Measurements from ENCODE around the gene NFILZ.

Gene NFILZ

GRCh38 chr19:8611877-8612806, 18.3 kb upstream of the NFILZ start:
- Histone ChIP-seq H3K27ac (ENCODE audit: extremely low read depth, low read depth, low read length) (no peak overlapping the region), H3K4me3 (ENCODE audit: low read depth, low read length) (no peak overlapping the region), H3K9me3 (ENCODE audit: control insufficient read depth, insufficient read depth, low read depth, low read length) (no peaks in the 10 kb centered on the region), H3K36me3 (ENCODE audit: control insufficient read depth in 2 of 2, insufficient read depth in 1 of 2, low read length in 2 of 2) (no peaks in the 10 kb centered on the region), H3K4me1 (ENCODE audit: control insufficient read depth, insufficient read depth, low read length) (no peaks in the 10 kb centered on the region)
- peak; percentile 31; the same call in 1 of the 2 replicates for TF ChIP-seq GLIS2 (tag by site-specific recombination; IDR thresholded peaks at IDR 0.05)
- TF ChIP-seq ZIC2 (tag by site-specific recombination; IDR thresholded peaks at IDR 0.05), result peak; percentile 43; the same call in 1 of the 2 replicates
- TF ChIP-seq FEZF1 (tag by site-specific recombination; IDR thresholded peaks at IDR 0.05), result no peak
- TF ChIP-seq GLIS1 (tag by site-specific recombination; IDR thresholded peaks at IDR 0.05), result peak; percentile 83
- TF ChIP-seq ZNF510 (tag by site-specific recombination; IDR thresholded peaks at IDR 0.05; ENCODE audit: insufficient replicate concordance), result no peak
- TF ChIP-seq ZNF555 (tag by site-specific recombination; conservative IDR thresholded peaks at IDR 0.05), result no peak
- peak; percentile 34; the same call in 1 of the 2 replicates for TF ChIP-seq ZNF664 (tag by site-specific recombination; IDR thresholded peaks at IDR 0.05)
- TF ChIP-seq ZNF121 (tag by site-specific recombination; IDR thresholded peaks at IDR 0.05), result peak; percentile 71
- TF ChIP-seq ZNF776 (tag by site-specific recombination; IDR thresholded peaks at IDR 0.05; ENCODE audit: borderline replicate concordance), result no peak
- 0 out of 2 replicates have a peak, but pooled peaks have one; percentile 12 for TF ChIP-seq PATZ1 (tag by site-specific recombination; IDR thresholded peaks at IDR 0.05)
- TF ChIP-seq IKZF3 (tag by site-specific recombination; IDR thresholded peaks at IDR 0.05), result peak; percentile 45; the same call in 1 of the 2 replicates
- no peak for TF ChIP-seq ZNF777 (tag by site-specific recombination; IDR thresholded peaks at IDR 0.05; ENCODE audit: borderline replicate concordance)
- no peak for TF ChIP-seq KLF7 (tag by site-specific recombination; IDR thresholded peaks at IDR 0.05; ENCODE audit: borderline replicate concordance)
- no peak for TF ChIP-seq ZBTB20 (tag by site-specific recombination; IDR thresholded peaks at IDR 0.05)
- peak; percentile 92 for TF ChIP-seq ZNF792 (tag by site-specific recombination; IDR thresholded peaks at IDR 0.05)
- CTCF ChIA-PET, result interaction anchor here (0.6 to 3.3 kb wide), 4 partner anchors 30 to 348 kb away, joined by 3 to 14 read pairs (median 6); no protein-coding TSS in a partner anchor
- POLR2A ChIA-PET, result interaction anchor here (0.7 kb wide), 1 partner anchor 30 kb away, joined by 3 read pairs; no protein-coding TSS in a partner anchor

- no peaks in the 10 kb centered on the region for H3K9me3 ChIP-seq (ENCODE audit: control insufficient read depth, insufficient read depth, low read depth, low read length)
- CTCF ChIA-PET, result interaction anchor here (0.6 to 3.3 kb wide), 2 partner anchors 32 to 260 kb away, joined by 3 to 14 read pairs; no protein-coding TSS in a partner anchor
- POLR2A ChIA-PET, result interaction anchor here (0.7 kb wide), 1 partner anchor 1185 kb away, joined by 5 read pairs; no protein-coding TSS in a partner anchor
- no peaks in the 10 kb centered on the region for H3K36me3 ChIP-seq (ENCODE audit: control insufficient read depth in 2 of 2, insufficient read depth in 1 of 2, low read length in 2 of 2)
- H3K27ac ChIP-seq (ENCODE audit: extremely low read depth, low read depth, low read length), result no peak overlapping the region
- H3K4me3 ChIP-seq (ENCODE audit: low read depth, low read length), result no peak overlapping the region
- H3K4me1 ChIP-seq (ENCODE audit: control insufficient read depth, insufficient read depth, low read length), result no peaks in the 10 kb centered on the region
- TF ChIP-seq ZNF398 (tag by site-specific recombination; IDR thresholded peaks at IDR 0.05) (no peak), ZNF548 (tag by site-specific recombination; IDR thresholded peaks at IDR 0.05) (no peak), YY1 (tag by site-specific recombination; IDR thresholded peaks at IDR 0.05) (no peak), MYNN (tag by site-specific recombination; IDR thresholded peaks at IDR 0.05; ENCODE audit: borderline replicate concordance) (no peak), RBAK (tag by site-specific recombination; IDR thresholded peaks at IDR 0.05) (no peak), EGR2 (tag by site-specific recombination; IDR thresholded peaks at IDR 0.05; ENCODE audit: low read depth) (no peak), ZNF837 (tag by site-specific recombination; IDR thresholded peaks at IDR 0.05) (no peak), GFI1B (tag by site-specific recombination; IDR thresholded peaks at IDR 0.05) (no peak), REST (tag by site-specific recombination; IDR thresholded peaks at IDR 0.05) (no peak), ZNF391 (tag by site-specific recombination; IDR thresholded peaks at IDR 0.05; ENCODE audit: borderline replicate concordance, low read depth) (no peak), ZNF433 (tag by site-specific recombination; IDR thresholded peaks at IDR 0.05; ENCODE audit: low read depth) (no peak), ZNF140 (tag by site-specific recombination; IDR thresholded peaks at IDR 0.05) (no peak), ZNF266 (tag by site-specific recombination; IDR thresholded peaks at IDR 0.05; ENCODE audit: low read depth) (no peak)
These were observed 17.6 kb upstream of the NFILZ start for GRCh38 chr19:8612807-8613171.

All from HEK293 (cell line).